GM12878 (cell line): Measurements from ENCODE around the gene SMAGP.

Source experiments
- BCL3 ChIP-seq: IDR thresholded peaks from 2 replicates; pipeline ENCODE4 v1.6.1; 2011; ENCODE audit warnings: borderline replicate concordance, low read depth, mild to moderate bottlenecking, moderate library complexity, low read length; ENCODE audit not compliant: insufficient read depth, poor library complexity, severe bottlenecking
- ELK1 ChIP-seq: IDR thresholded peaks from 2 replicates; pipeline ENCODE4 v1.6.1; 2012; ENCODE audit warnings: low read depth, low read length, improper control_type of control experiment
- HDAC2 ChIP-seq: fragments of 200-600 bp; sonication (generic); IDR thresholded peaks from 2 replicates; pipeline ENCODE4 v1.6.1; 2017
- POLR2AphosphoS5 ChIP-seq: IDR thresholded peaks from 2 replicates; pipeline ENCODE4 v1.6.1; 2011; ENCODE audit warnings: mild to moderate bottlenecking, low read length, inconsistent platforms
- USF2 ChIP-seq: IDR thresholded peaks from 2 replicates; pipeline ENCODE4 v1.6.1; 2011; ENCODE audit warnings: low read depth, low read length, improper control_type of control experiment, borderline replicate concordance
- TF ChIP-seq, protein P1 (sequence below): fragments of 450-650 bp; formaldehyde crosslinking; IDR thresholded peaks from 2 replicates; pipeline ENCODE4 v1.4.0; 2020; ENCODE audit warnings: mild to moderate bottlenecking, moderate library complexity

DNA sequence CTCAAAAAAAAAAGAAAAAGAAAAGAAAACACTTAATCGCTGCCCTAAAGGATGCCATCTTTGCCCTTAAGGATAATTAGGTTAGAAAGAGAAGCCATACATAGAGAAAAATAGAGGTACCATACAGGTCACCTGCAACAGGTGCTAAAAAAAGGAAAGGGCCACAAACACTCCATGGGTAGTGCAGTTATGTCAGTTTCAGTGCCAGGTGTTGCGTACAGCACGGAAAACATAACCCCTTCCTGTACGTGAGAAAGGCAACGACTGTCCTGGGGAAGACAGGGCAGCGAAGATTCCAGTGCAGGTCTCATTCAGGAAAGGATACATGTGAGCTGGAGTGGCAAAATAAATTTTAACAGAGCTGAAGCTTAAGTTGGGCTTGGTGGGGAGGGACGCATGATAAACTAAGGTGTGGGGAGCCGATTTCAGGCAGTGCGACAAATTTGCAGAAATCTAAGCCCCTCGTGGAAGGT lies 32.1 kb downstream of the SMAGP start:
- TF ChIP-seq BCL3, result no peak
- TF ChIP-seq USF2, result no peak
- TF ChIP-seq HDAC2, result no peak
- no peak for TF ChIP-seq POLR2AphosphoS5
- TF ChIP-seq, protein P1, sequence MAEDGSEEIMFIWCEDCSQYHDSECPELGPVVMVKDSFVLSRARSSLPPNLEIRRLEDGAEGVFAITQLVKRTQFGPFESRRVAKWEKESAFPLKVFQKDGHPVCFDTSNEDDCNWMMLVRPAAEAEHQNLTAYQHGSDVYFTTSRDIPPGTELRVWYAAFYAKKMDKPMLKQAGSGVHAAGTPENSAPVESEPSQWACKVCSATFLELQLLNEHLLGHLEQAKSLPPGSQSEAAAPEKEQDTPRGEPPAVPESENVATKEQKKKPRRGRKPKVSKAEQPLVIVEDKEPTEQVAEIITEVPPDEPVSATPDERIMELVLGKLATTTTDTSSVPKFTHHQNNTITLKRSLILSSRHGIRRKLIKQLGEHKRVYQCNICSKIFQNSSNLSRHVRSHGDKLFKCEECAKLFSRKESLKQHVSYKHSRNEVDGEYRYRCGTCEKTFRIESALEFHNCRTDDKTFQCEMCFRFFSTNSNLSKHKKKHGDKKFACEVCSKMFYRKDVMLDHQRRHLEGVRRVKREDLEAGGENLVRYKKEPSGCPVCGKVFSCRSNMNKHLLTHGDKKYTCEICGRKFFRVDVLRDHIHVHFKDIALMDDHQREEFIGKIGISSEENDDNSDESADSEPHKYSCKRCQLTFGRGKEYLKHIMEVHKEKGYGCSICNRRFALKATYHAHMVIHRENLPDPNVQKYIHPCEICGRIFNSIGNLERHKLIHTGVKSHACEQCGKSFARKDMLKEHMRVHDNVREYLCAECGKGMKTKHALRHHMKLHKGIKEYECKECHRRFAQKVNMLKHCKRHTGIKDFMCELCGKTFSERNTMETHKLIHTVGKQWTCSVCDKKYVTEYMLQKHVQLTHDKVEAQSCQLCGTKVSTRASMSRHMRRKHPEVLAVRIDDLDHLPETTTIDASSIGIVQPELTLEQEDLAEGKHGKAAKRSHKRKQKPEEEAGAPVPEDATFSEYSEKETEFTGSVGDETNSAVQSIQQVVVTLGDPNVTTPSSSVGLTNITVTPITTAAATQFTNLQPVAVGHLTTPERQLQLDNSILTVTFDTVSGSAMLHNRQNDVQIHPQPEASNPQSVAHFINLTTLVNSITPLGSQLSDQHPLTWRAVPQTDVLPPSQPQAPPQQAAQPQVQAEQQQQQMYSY, result no peak
- no peak for TF ChIP-seq ELK1
